DMS79 treated with DMSO at 0.1 percent for 48 hours (cell line): Measurements from ENCODE around the gene CLPSL1.
A peak's percentile ranks its signal among the peaks of the same experiment; 100 is the strongest.
"Not testable (repeated sequence)": the region's sequence is repeated elsewhere in the genome, so short reads cannot be mapped to it uniquely, and the experiment has no call there.

Experiments
- DNase-seq: peaks from one replicate; lab custom pipeline; 2025; lab: John Stamatoyannopoulos, UW

The CLPSL1 gene

GRCh38 chr6:35780719-35781118 lies at the start of gene CLPSL1:
TSS of gene CLPSL1 (plus strand) at chr6:35781019. CDS start at chr6:35781111, 92 bp downstream.
- no peak for DNase-seq

GRCh38 chr6:35731414-35731735 lies 49.4 kb upstream of the CLPSL1 start:
- peak; percentile 75 for DNase-seq

GRCh38 chr6:35731736-35732532 lies 48.9 kb upstream of the CLPSL1 start:
- DNase-seq: peak; percentile 60

- no peak for DNase-seq
Measured at GRCh38 chr6:35733633-35734032, 47.2 kb upstream of the CLPSL1 start.

GRCh38 chr6:35734319-35734718 lies 46.5 kb upstream of the CLPSL1 start:
- not testable (repeated sequence) for DNase-seq

GRCh38 chr6:35735452-35735851 lies 45.4 kb upstream of the CLPSL1 start:
- DNase-seq: no peak

- peak; percentile 60 for DNase-seq
Measured at GRCh38 chr6:35736253-35736894, 44.4 kb upstream of the CLPSL1 start.

GRCh38 chr6:35736982-35737412 lies 43.8 kb upstream of the CLPSL1 start, which contains the start of gene ARMC12:
TSS of gene ARMC12 (plus strand) at chr6:35737032. CDS start at chr6:35737109, 77 bp downstream.
- no peak for DNase-seq

GRCh38 chr6:35737413-35738211 lies 43.2 kb upstream of the CLPSL1 start:
- peak; percentile 79 for DNase-seq

GRCh38 chr6:35739645-35740524 lies 40.9 kb upstream of the CLPSL1 start:
- DNase-seq: no peak

- DNase-seq: no peak
Measured at GRCh38 chr6:35742842-35743241, 38.0 kb upstream of the CLPSL1 start.

- DNase-seq: no peak
Measured at GRCh38 chr6:35745509-35745908, 35.3 kb upstream of the CLPSL1 start.

GRCh38 chr6:35746516-35746915 lies 34.3 kb upstream of the CLPSL1 start:
- DNase-seq: no peak

- DNase-seq: no peak
Measured at GRCh38 chr6:35747877-35748276, 32.9 kb upstream of the CLPSL1 start.

- DNase-seq: no peak
Measured at GRCh38 chr6:35750557-35750956, 30.3 kb upstream of the CLPSL1 start.

GRCh38 chr6:35751594-35751993 lies 29.2 kb upstream of the CLPSL1 start:
- no peak for DNase-seq

GRCh38 chr6:35752330-35752729 lies 28.5 kb upstream of the CLPSL1 start:
- no peak for DNase-seq

- peak; percentile 93 for DNase-seq
Measured at GRCh38 chr6:35754452-35755277, 26.2 kb upstream of the CLPSL1 start.

- no peak for DNase-seq
Measured at GRCh38 chr6:35755278-35755924, 25.4 kb upstream of the CLPSL1 start.

- DNase-seq: no peak
Measured at GRCh38 chr6:35757456-35758123, 23.2 kb upstream of the CLPSL1 start.
